HG02610 (cell line): Measurements from ENCODE around the gene PTPRD.
"Not testable (repeated sequence)": the region's sequence is repeated elsewhere in the genome, so short reads cannot be mapped to it uniquely, and the experiment has no call there.

Experiments used
- ATAC-seq: cut with Tn5 transposase; IDR thresholded peaks from one replicate; pipeline ENCODE4 v1.9.1; 2021; ENCODE audit warnings: mild to moderate bottlenecking, moderate library complexity; ENCODE audit not compliant: unreplicated experiment

The PTPRD gene

GRCh38 chr9:9216934-9217333, 1395.9 kb downstream of the PTPRD start:
- no peak for ATAC-seq

- ATAC-seq = no peak
Observed at GRCh38 chr9:9215050-9215449, 1397.8 kb downstream of the PTPRD start.

DNA sequence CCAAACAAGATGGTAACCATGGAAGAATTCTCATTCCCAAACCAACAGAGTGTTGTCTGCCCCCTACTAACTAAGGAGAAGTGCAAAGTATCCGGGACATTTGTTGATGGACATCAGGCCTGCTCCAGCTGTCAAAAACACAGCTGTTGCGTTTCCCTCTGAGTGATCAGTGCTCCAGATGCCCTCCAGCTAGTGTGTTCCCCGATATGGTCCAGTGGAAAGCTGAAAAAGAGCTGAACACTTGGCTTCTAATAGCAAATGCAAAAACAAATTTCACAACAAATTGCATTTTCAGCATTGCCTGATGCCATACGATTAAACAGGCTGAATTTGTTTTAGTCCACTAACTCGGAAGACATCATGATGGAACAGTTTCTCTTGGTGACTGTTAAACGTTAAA, 1398.7 kb downstream of the PTPRD start:
- ATAC-seq = no peak

- no peak for ATAC-seq
Observed at GRCh38 chr9:9212963-9213362, 1399.8 kb downstream of the PTPRD start.

GRCh38 chr9:9202276-9202675, 1410.5 kb downstream of the PTPRD start:
- no peak for ATAC-seq

DNA sequence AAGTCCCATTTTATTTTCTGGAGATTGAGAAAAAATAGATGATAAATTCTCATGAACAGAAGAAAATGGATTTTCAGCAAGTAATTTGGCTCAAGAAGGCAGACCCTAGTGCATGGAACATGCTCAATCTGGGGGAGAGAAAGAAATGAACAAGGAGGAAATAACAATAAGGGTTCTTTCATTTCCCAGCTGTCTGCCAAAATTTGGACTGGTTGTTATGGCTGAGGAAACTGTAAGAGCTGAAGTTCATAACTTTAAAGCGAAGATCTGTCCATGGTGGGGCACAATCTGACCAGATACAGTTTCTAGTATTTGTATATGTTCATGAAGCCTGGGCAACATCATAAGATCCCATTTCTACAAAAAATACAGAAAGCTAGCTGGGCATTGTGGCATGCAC, 1426.7 kb downstream of the PTPRD start:
- ATAC-seq = no peak

DNA sequence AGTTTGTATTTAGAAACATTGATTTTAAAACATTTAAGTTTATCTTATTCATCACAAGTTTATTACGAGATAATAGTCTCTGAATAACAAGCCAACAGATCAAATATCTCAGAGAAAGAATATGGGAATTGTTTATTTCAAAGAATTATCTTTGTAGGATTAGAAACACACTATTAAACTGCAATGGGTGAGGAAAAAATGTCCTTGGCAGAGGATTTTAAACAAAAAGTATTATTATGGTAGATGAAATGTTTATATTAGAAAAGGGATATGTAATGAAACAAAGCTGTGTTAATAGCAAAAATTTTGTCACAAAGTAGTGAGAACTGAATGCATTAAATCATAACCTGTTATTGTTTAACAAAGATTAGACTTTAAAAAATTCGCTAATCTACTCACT, 1430.4 kb downstream of the PTPRD start:
- ATAC-seq = no peak

GRCh38 chr9:9177081-9177480, 1435.7 kb downstream of the PTPRD start:
- no peak for ATAC-seq

DNA sequence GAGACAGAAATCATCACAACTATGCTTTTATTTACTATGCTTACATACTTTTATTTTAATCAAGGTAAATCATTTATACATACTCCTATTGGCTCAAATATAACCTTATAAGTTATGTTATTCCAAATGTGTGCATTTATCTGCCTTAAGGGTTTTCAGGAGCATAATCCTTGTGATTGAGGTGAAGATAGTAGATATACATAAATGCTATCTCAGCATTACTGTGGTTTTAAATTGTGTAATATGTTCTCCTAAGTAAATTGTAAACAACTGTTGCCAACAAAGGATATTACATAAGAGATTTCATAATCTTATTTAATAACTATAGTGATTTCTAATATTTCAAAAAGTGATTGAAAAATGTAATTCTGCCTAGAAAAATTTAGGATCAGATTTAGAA, 1438.4 kb downstream of the PTPRD start:
- no peak for ATAC-seq

DNA sequence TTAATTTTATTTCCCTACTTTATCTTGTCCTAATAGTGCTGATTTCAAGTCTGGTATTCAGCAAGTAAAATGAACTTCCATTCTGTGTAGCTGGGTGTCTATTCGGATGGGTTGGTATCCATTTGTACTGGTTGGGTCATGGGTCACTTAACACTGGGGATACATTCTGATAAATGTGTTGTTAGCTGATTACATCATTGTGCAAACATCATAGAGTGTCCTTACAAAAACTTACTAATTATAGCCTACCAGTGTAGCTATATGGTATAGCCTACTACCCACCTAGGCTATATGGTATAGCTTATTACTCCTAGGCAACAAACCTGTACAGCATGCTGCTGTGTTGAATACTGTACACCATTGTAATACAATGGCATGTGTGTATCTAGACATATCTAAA, 1439.5 kb downstream of the PTPRD start:
- ATAC-seq = no peak

GRCh38 chr9:9170439-9171134, 1442.2 kb downstream of the PTPRD start:
- no peak for ATAC-seq

DNA sequence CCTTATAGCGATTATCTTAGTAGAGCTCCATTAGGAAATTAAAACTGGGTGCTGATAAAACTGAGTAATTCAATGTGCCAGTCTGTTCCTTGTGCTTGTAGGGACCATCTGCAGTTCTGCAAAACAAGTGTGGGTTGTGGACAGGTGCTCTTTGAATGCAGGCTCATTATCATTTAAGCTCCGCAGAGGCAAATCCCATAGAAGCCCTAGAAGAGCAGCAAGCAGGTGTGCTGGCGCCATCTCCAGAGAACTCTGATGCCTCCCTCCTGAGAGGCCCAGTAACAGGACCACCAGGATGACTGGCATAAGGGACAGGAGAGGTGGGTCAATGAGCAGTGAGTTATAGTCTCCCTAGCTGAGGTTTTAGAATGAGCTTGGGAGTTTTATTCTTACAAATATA, 1470.8 kb downstream of the PTPRD start:
- no peak for ATAC-seq

DNA sequence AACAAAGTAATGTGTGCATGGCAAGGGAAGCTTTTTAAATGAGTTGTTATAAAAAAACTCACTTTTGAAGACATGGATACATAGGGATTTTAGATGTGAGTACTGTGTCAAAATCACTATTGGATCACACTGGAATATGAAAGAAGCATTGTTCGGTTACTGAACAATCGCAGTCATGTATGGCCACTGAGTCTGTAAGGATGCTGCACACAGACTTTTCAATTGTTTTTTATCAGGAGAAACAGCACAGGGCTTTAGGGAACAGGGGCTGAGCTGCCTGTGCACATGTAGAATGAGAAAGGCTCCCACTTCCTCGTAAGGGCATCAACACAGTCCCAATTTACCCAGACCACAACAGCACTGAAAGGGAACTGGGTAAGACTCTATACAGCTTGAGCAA, 1479.3 kb downstream of the PTPRD start:
- no peak for ATAC-seq

- no peak for ATAC-seq
Observed at GRCh38 chr9:9124616-9125015, 1488.2 kb downstream of the PTPRD start.

GRCh38 chr9:9122230-9122875, 1490.4 kb downstream of the PTPRD start:
- ATAC-seq = no peak

GRCh38 chr9:9117866-9118265, 1494.9 kb downstream of the PTPRD start:
- ATAC-seq = no peak

GRCh38 chr9:9112001-9112720, 1500.6 kb downstream of the PTPRD start:
- ATAC-seq = no peak

- ATAC-seq = no peak
Observed at GRCh38 chr9:9108641-9109040, 1504.2 kb downstream of the PTPRD start.

DNA sequence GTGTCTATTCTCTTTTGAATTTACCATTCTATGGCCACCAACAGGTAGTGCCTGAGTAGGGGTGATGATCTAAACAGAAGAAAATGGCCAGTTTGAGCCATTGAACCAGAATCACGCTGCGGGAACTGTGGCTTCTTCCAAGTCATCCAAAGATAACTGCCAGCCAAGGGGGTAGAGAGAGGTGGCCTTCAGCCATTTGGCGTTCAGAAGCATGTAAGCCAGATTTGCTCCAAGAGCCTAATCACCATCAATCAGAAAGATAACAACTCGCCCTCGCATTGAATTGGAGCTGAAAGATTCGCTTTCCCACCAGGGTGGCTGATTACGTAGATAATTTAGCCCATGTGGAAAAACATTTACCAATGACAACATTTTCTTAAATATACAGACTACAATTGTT, 1510.5 kb downstream of the PTPRD start:
- no peak for ATAC-seq

- ATAC-seq = no peak
Observed at GRCh38 chr9:9100070-9100469, 1512.7 kb downstream of the PTPRD start.

- no peak for ATAC-seq
Observed at GRCh38 chr9:9099646-9100045, 1513.2 kb downstream of the PTPRD start.

- ATAC-seq = not testable (repeated sequence)
Observed at GRCh38 chr9:9097254-9097653, 1515.5 kb downstream of the PTPRD start.
